Subcutaneous abdominal adipose tissue (tissue), 5 donors: ENCODE data around the gene STEEP1.
A peak's percentile ranks its signal among the peaks of the same experiment; 100 is the strongest.

Source experiments
- H3K27ac ChIP-seq: one replicate; pipeline ENCODE4 v1.7.0; 2013; ENCODE audit warnings: low read depth, mild to moderate bottlenecking, inconsistent platforms, low read length, moderate library complexity
- H3K27me3 ChIP-seq, 5 donors: one replicate each; pipeline ENCODE4 v1.7.0; 2013; ENCODE audit warnings: low read length in 5 of 5, inconsistent platforms in 1 of 5; ENCODE audit not compliant: control insufficient read depth in 5 of 5, insufficient read depth in 4 of 5
- H3K36me3 ChIP-seq, 5 donors: one replicate each; pipeline ENCODE4 v1.7.0; 2013; ENCODE audit warnings: low read length in 5 of 5; ENCODE audit not compliant: control insufficient read depth in 5 of 5, insufficient read depth in 5 of 5
- H3K4me1 ChIP-seq, 5 donors: one replicate each; pipeline ENCODE4 v1.7.0; 2013; ENCODE audit warnings: low read length in 5 of 5, mild to moderate bottlenecking in 3 of 5, moderate library complexity in 1 of 5; ENCODE audit not compliant: control insufficient read depth in 5 of 5, insufficient read depth in 5 of 5
- H3K4me3 ChIP-seq, 5 donors: one replicate each; pipeline ENCODE4 v1.7.0; 2013; ENCODE audit warnings: low read length in 5 of 5, low read depth in 1 of 5
- H3K9ac ChIP-seq, 5 donors: one replicate each; pipeline ENCODE4 v1.7.0; 2013; ENCODE audit warnings: low read length in 5 of 5, mild to moderate bottlenecking in 4 of 5, moderate library complexity in 3 of 5
- H3K9me3 ChIP-seq, 5 donors: one replicate each; pipeline ENCODE4 v1.7.0; 2013; ENCODE audit warnings: low read length in 5 of 5; ENCODE audit not compliant: control insufficient read depth in 5 of 5
- donor health status: healthy.
- donor health status: healthy.
- donor health status: healthy.
- donor health status: healthy.
- donor health status: healthy.

STEEP1 gene

GRCh38 chrX:119583431-119584059, 18.3 kb upstream of the STEEP1 start:
- no peak overlapping the region for H3K4me3 ChIP-seq
- H3K36me3 ChIP-seq = peaks cover 0 to 8% (median 0%) of the 10 kb centered on the region in 5 donors
- peaks cover 0 to 3% (median 0%) of the 10 kb centered on the region in 5 donors for H3K27me3 ChIP-seq
- no peak overlapping the region for H3K9ac ChIP-seq
- H3K9me3 ChIP-seq = no peaks in the 10 kb centered on the region
- no peaks in the 10 kb centered on the region for H3K4me1 ChIP-seq
- H3K27ac ChIP-seq = no peak overlapping the region

GRCh38 chrX:119579414-119579813, 14.2 kb upstream of the STEEP1 start:
- Histone ChIP-seq H3K36me3 (peaks cover 0 to 8% (median 0%) of the 10 kb centered on the region in 5 donors), H3K4me3 (no peak overlapping the region), H3K27ac (no peak overlapping the region), H3K4me1 (peaks cover 0 to 12% (median 10%) of the 10 kb centered on the region in 5 donors), H3K9me3 (no peaks in the 10 kb centered on the region), H3K9ac (no peak overlapping the region), H3K27me3 (peaks cover 0 to 3% (median 2%) of the 10 kb centered on the region in 5 donors)

GRCh38 chrX:119574394-119575266, 9.4 kb upstream of the STEEP1 start, which contains the start of gene UBE2A:
UBE2A (plus strand) TSS chrX:119574563; CDS start chrX:119574712, 149 bp downstream.
- Histone ChIP-seq H3K4me3 (peak within 1 kb of the TSS; percentile 68 to 79 (median 71)), H3K9me3 (no peaks in the 10 kb centered on the region), H3K27me3 (peaks cover 0 to 5% (median 0%) of the 10 kb centered on the region in 5 donors), H3K27ac (peak within 1 kb of the TSS; percentile 82), H3K4me1 (peaks cover 0 to 20% (median 18%) of the 10 kb centered on the region in 5 donors), H3K9ac (peak within 1 kb of the TSS in 4 of 5 donors; percentile 81 to 82 (median 82)), H3K36me3 (no peaks in the 10 kb centered on the region)

GRCh38 chrX:119573840-119574393, 8.7 kb upstream of the STEEP1 start:
- peak overlapping the region; percentile 82 for H3K27ac ChIP-seq
- peaks cover 0 to 20% (median 18%) of the 10 kb centered on the region in 5 donors for H3K4me1 ChIP-seq
- H3K4me3 ChIP-seq = peak overlapping the region; percentile 68 to 79 (median 71)
- H3K27me3 ChIP-seq = peaks cover 0 to 5% (median 0%) of the 10 kb centered on the region in 5 donors
- peak overlapping the region in 4 of 5 donors; percentile 69 to 82 (median 82) for H3K9ac ChIP-seq
- no peaks in the 10 kb centered on the region for H3K9me3 ChIP-seq
- no peaks in the 10 kb centered on the region for H3K36me3 ChIP-seq

- peak overlapping the region; percentile 68 to 79 (median 71) for H3K4me3 ChIP-seq
- peak overlapping the region; percentile 82 for H3K27ac ChIP-seq
- H3K9me3 ChIP-seq = no peaks in the 10 kb centered on the region
- no peaks in the 10 kb centered on the region for H3K36me3 ChIP-seq
- peaks cover 0 to 5% (median 0%) of the 10 kb centered on the region in 5 donors for H3K27me3 ChIP-seq
- H3K9ac ChIP-seq = peak overlapping the region in 3 of 5 donors; percentile 57 to 82 (median 81)
- H3K4me1 ChIP-seq = peaks cover 0 to 20% (median 18%) of the 10 kb centered on the region in 5 donors
Measured at GRCh38 chrX:119573222-119573621, 8.0 kb upstream of the STEEP1 start.

- no peak overlapping the region for H3K27ac ChIP-seq
- H3K27me3 ChIP-seq = peaks cover 0 to 5% (median 0%) of the 10 kb centered on the region in 5 donors
- H3K4me1 ChIP-seq = peaks cover 0 to 14% (median 11%) of the 10 kb centered on the region in 5 donors
- no peak overlapping the region for H3K9ac ChIP-seq
- no peaks in the 10 kb centered on the region for H3K36me3 ChIP-seq
- no peaks in the 10 kb centered on the region for H3K9me3 ChIP-seq
- no peak overlapping the region for H3K4me3 ChIP-seq
Measured at GRCh38 chrX:119570351-119570835, 5.2 kb upstream of the STEEP1 start.

GRCh38 chrX:119552508-119552907, 12.7 kb downstream of the STEEP1 start:
- H3K27me3 ChIP-seq = no peaks in the 10 kb centered on the region
- peaks cover 0 to 24% (median 0%) of the 10 kb centered on the region in 5 donors for H3K4me1 ChIP-seq
- H3K4me3 ChIP-seq = no peak overlapping the region
- H3K36me3 ChIP-seq = peaks cover 0 to 8% (median 3%) of the 10 kb centered on the region in 5 donors
- peaks cover 0 to 2% (median 2%) of the 10 kb centered on the region in 5 donors for H3K9me3 ChIP-seq
- no peak overlapping the region for H3K9ac ChIP-seq
- no peak overlapping the region for H3K27ac ChIP-seq

- peaks cover 0 to 17% (median 0%) of the 10 kb centered on the region in 5 donors for H3K4me1 ChIP-seq
- no peaks in the 10 kb centered on the region for H3K27me3 ChIP-seq
- H3K27ac ChIP-seq = no peak overlapping the region
- H3K9me3 ChIP-seq = no peaks in the 10 kb centered on the region
- no peak overlapping the region for H3K9ac ChIP-seq
- H3K36me3 ChIP-seq = peaks cover 0 to 1% (median 0%) of the 10 kb centered on the region in 5 donors
- H3K4me3 ChIP-seq = no peak overlapping the region
Measured at GRCh38 chrX:119549327-119550016, 15.7 kb downstream of the STEEP1 start.

GRCh38 chrX:119541188-119541587, 24.0 kb downstream of the STEEP1 start:
- no peaks in the 10 kb centered on the region for H3K27me3 ChIP-seq
- H3K4me3 ChIP-seq = no peak overlapping the region
- H3K9ac ChIP-seq = no peak overlapping the region
- no peaks in the 10 kb centered on the region for H3K9me3 ChIP-seq
- H3K36me3 ChIP-seq = peaks cover 0 to 15% (median 3%) of the 10 kb centered on the region in 5 donors
- no peak overlapping the region for H3K27ac ChIP-seq
- peaks cover 0 to 2% (median 0%) of the 10 kb centered on the region in 5 donors for H3K4me1 ChIP-seq
